Measurements from ENCODE around the gene NOL7. TPM values are rescaled to one million over a fixed set of nuclear protein-coding genes. Genes with fewer than 3 reads are reported as not detected.
A peak's percentile ranks its signal among the peaks of the same experiment; 100 is the strongest.

The NOL7 gene
- total RNA-seq, 8 experiments from 2014 or later, result 56.1 to 80.4 (median 66.7) TPM

DNA sequence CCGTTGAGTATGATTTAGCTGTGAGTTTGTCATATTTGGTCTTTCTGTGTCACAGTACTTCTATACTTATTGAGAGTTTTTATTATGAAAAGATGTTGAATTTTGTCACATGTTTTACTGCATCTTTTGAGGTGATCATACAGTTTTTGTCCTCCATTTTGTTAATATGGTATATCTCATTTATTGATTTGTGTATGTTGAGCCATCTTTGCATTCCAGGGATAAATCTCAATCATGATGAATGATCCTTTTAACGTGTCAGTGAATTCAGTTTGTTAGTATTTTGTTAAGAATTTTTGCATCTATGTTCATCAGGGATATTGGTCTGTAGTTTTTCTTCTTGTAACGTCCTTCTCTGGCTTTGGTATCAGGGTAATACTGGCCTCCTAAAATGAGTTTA lies 37.2 kb upstream of the NOL7 start:
- WGBS, 10 experiments, result 64 to 100% (median 99%) methylated on average over 1 to 3 of the region's 3 CpGs
- peaks cover 5 to 6% of the 10 kb centered on the region in 2 donors for H3K4me1 ChIP-seq (replicated peaks in 1 of 2)
- ATAC-seq (replicated peaks in 6 of 8), result no peak
- no peak overlapping the region for H3K4me3 ChIP-seq
- in situ Hi-C loops (cut with MboI; ENCODE audit: low pct_unique_long_range_greater_than_20kb in 2 of 9, low sequenced_read_pairs in 9 of 9, unreplicated experiment in 9 of 9), result loop anchor here in 1 of 9 experiments (10.0 kb wide), 1 partner anchor 233 kb away; no protein-coding TSS in a partner anchor
- no peak overlapping the region for H3K27ac ChIP-seq

DNA sequence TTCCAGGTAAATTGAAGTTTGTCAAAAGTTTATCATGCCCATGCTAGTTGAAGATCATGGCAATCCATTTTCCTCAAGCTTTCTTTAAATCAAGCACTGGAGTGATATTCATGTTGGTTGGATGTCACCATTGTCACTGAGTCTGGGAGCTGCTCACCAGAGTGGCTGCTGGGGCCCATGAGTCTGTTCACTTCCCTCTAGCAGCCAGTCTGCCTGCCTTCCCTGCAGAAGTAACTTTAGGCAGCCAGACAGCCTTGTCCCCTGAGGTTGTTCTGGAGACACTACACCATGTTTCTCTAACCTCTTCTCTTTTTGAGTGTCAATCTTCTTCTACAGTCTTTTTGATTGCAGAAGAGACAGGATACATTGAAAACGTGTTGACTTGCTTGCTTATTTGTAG lies 35.2 kb upstream of the NOL7 start:
- in situ Hi-C loops (cut with MboI; ENCODE audit: low pct_unique_long_range_greater_than_20kb in 2 of 9, low sequenced_read_pairs in 9 of 9, unreplicated experiment in 9 of 9), result loop anchor here in 1 of 9 experiments (10.0 kb wide), 1 partner anchor 235 kb away; no protein-coding TSS in a partner anchor
- ATAC-seq (replicated peaks in 6 of 8), result no peak
- 0 to 71% (median 50%) methylated on average over 1 of the region's 1 CpG; no CpG with 5 or more reads in 3 of the 10 experiments for WGBS, 10 experiments

DNA sequence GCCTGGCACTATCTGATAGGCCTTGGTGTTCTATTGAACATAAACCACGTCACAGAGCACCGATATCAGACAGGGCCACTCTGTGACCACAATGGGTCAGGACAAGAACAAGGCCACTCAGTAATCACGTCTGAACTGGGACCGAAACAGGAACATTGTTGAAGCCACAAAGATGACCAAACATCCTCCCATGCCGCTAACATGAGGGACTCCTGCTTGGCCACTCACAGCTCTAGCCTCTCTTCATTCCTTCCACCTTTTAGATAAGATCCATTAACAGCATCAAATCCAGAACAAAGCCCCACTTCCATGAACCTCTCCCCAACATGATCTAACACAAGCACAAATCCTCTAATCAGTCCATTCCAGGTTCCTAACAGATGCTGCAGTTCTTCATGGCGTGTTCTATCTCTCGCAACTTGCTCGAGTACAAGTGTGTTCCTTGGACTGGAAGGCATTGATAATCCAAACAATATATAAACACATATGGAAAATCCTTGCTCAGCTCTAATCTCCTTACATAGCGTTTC lies 33.4 kb upstream of the NOL7 start:
- H3K4me1 ChIP-seq (replicated peaks in 1 of 2), result no peaks in the 10 kb centered on the region
- in situ Hi-C loops (cut with MboI; ENCODE audit: low pct_unique_long_range_greater_than_20kb in 2 of 9, low sequenced_read_pairs in 9 of 9, unreplicated experiment in 9 of 9), result no loop called here
- H3K4me3 ChIP-seq, result no peak overlapping the region
- no peak overlapping the region for H3K27ac ChIP-seq
- 80 to 100% (median 93%) methylated on average over 2 to 9 of the region's 9 CpGs for WGBS, 10 experiments
- no peak for ATAC-seq (replicated peaks in 6 of 8)

More for the DNA sequence above, 35.2 kb upstream of the NOL7 start:
- Histone ChIP-seq H3K4me1 (replicated peaks in 1 of 2) (peaks cover 0 to 3% of the 10 kb centered on the region in 2 donors), H3K4me3 (no peak overlapping the region), H3K27ac (no peak overlapping the region)

DNA sequence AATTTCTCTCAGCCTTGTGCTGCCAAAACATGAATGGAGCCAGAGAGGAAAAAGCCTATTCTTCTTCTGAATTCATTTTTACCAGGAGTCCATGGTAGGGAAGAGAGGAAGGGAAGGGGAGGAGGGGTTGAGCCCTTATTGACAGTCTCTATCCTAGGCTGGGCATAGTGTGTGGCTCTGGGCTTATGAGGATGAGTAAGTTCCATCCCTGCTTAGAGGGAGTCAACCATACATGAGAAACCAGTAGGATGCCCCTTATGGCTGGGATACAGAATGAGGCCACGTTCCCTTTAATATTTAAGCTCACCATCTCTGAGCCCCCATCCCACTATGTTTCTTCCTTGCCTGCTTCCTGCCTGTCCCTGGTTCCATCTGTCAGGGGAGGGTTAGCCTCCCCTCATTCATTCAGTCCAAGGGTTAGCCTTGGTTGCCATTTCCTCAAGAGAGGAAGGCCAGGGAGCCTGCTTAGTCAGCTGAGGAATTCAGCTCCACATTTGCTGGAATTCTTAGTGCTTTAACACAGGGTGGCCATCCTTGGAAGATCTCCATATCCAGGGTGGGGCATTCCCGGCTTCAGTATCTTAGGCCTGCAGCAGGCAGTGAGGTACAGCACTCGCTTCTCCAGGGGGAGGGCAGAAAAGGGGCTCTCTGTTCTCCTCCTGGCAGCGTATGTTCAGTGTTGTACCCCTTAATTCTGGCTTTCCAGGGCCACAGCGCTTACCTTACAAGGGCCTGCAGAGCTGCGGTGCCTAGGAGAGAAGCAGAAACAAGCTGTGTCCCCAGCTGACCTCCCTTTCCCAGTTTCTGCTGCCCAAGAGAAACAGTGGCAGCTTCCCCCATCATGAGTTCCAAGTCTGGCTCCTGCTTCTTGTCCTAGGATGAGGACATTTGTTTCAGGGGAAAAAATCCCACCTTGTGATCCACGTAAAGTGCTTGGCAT lies 28.3 kb upstream of the NOL7 start:
- peak in 2 of 8 experiments; percentile 90 to 99 for ATAC-seq (replicated peaks in 6 of 8)
- 50 to 100% (median 91%) methylated on average over 1 to 3 of the region's 7 CpGs; no CpG with 5 or more reads in 4 of the 10 experiments for WGBS, 10 experiments
- Histone ChIP-seq H3K27ac (no peak overlapping the region), H3K4me1 (replicated peaks in 1 of 2) (no peaks in the 10 kb centered on the region), H3K4me3 (no peak overlapping the region)
- in situ Hi-C loops (cut with MboI; ENCODE audit: low pct_unique_long_range_greater_than_20kb in 2 of 9, low sequenced_read_pairs in 9 of 9, unreplicated experiment in 9 of 9), result no loop called here

DNA sequence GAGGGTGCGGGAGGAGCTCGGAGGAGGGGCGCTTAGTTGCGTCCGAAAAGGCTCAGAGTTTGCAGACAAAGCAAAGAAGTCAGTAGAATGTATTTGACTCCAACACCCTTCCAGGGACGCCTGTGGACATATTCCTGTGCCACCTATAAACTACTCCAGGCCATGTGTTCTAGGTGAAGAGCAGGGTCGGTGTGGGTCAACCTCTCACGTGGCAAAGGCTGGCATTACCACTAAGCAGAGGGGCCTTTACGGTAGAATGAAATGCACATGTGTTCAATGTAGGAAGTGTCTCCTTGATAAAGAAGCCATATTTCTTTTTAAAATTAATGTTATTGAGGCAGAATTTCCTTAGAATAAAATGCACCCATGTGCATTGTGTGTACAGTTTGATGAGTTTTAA lies 25.3 kb upstream of the NOL7 start:
- Histone ChIP-seq H3K27ac (no peak overlapping the region), H3K4me1 (replicated peaks in 1 of 2) (no peaks in the 10 kb centered on the region), H3K4me3 (no peak overlapping the region)
- in situ Hi-C loops (cut with MboI; ENCODE audit: low pct_unique_long_range_greater_than_20kb in 2 of 9, low sequenced_read_pairs in 9 of 9, unreplicated experiment in 9 of 9), result no loop called here
- 79 to 100% (median 94%) methylated on average over 1 to 7 of the region's 9 CpGs; no CpG with 5 or more reads in 4 of the 10 experiments for WGBS, 10 experiments
- no peak for ATAC-seq (replicated peaks in 6 of 8)

DNA sequence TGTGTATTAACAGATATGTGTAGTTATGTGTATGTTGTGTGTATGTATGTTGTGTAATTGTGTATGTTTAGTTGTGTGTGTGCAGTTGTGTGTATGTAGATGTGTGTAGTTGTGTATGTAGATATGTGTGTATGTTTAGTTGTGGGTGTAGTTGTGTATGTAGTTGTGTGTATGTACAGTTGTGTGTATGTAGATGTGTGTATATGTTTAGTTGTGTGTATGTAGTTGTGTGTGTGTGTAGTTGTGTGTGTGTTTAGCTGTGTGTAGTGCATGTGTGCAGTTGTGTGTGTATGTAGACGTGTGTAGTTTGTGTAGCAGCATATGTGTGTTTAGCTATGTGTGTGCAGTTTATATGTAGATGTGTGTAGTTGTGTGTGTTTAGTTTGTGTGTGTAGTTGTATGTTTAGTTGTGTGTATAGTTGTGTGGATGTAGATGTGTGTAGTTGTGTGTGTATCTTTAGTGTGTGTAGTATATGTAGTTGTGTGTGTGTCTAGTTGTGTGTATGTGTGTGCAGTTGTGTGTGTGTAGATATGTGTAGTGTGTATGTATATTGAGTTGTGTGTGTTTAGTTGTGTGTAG lies 24.5 kb upstream of the NOL7 start:
- H3K4me1 ChIP-seq (replicated peaks in 1 of 2), result no peaks in the 10 kb centered on the region
- in situ Hi-C loops (cut with MboI; ENCODE audit: low pct_unique_long_range_greater_than_20kb in 2 of 9, low sequenced_read_pairs in 9 of 9, unreplicated experiment in 9 of 9), result no loop called here
- H3K4me3 ChIP-seq, result no peak overlapping the region
- WGBS, 10 experiments, result no CpG with 5 or more reads among the region's 1 CpG
- no peak for ATAC-seq (replicated peaks in 6 of 8)
- H3K27ac ChIP-seq, result no peak overlapping the region

DNA sequence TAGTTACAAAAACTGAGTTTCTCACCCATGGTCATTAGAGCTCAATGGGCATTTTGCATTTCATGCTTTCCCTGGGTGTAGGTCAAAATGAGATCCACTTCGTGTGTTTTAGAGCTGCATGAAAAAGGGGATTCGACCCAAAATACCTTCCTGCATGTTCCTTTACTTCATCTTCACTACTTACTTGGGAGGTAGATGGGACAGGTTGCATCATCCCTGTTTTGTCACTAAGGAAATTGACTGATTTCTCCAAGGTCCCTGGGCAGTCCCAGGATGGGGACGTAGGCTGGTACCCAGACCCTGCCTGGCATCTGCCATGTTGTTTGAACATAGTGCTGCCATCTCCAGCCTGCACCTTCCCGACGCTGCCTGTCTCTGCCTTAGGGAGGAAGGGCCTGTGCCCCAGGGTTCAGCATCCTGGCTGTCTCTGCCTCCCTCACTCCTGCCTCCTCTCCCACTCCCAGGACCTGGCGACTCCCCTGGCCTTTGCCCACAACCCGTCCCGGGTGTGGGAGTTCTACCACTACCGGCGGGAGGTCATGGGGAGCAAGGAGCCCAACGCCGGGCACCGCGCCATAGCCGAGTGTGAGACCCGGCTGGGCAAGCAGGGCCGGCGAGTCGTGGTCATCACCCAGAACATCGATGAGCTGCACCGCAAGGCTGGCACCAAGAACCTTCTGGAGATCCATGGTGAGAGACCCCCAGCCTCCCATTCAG lies 23.8 kb upstream of the NOL7 start:
- Histone ChIP-seq H3K27ac (no peak overlapping the region), H3K4me3 (no peak overlapping the region), H3K4me1 (replicated peaks in 1 of 2) (no peaks in the 10 kb centered on the region)
- 79 to 100% (median 100%) methylated on average over 1 to 3 of the region's 21 CpGs; no CpG with 5 or more reads in 5 of the 10 experiments for WGBS, 10 experiments
- in situ Hi-C loops (cut with MboI; ENCODE audit: low pct_unique_long_range_greater_than_20kb in 2 of 9, low sequenced_read_pairs in 9 of 9, unreplicated experiment in 9 of 9), result no loop called here
- no peak for ATAC-seq (replicated peaks in 6 of 8)

DNA sequence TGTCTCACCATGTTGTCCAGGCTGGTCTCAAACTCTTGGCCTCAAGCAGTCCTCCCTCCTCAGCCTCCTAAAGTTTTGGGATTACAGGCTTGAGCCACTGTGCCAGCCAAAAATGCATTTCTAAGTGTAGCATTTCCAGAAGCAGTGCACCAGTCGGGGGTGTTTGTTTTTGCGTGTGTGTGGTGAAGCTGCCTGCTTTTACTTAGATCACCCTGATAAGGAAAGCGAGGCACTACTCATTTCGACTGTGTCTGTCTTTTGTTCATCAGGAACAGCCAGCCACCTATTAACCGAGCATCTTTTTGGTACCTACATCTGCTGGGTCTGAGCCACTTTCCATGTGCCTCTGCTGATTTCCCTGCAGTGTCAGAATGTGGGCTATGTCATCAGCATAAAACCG lies 22.0 kb upstream of the NOL7 start:
- 60 to 100% (median 86%) methylated on average over 1 to 6 of the region's 6 CpGs; no CpG with 5 or more reads in 3 of the 10 experiments for WGBS, 10 experiments
- Histone ChIP-seq H3K4me1 (replicated peaks in 1 of 2) (no peaks in the 10 kb centered on the region), H3K27ac (no peak overlapping the region), H3K4me3 (no peak overlapping the region)
- no peak for ATAC-seq (replicated peaks in 6 of 8)
- in situ Hi-C loops (cut with MboI; ENCODE audit: low pct_unique_long_range_greater_than_20kb in 2 of 9, low sequenced_read_pairs in 9 of 9, unreplicated experiment in 9 of 9), result no loop called here

DNA sequence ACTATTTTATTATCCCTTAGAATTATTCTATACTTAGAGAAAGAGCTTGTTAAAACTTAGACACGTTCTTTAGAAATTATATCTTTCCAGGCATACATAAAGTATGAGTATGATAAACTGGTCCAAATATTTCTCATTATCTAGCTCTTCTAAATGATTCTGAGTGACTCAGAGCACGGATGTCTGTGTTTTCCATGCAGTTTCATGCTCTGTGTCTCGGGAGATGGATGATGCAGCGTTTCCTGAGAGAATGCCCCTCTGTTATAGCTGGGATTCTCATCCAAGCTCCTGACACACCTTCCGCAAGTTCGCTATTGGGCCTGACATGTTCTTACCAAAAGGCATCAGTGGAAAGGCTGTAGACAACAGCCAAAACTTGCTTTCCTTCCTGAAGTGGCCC lies 21.4 kb upstream of the NOL7 start:
- WGBS, 10 experiments, result 38 to 94% (median 84%) methylated on average over 1 to 5 of the region's 6 CpGs; no CpG with 5 or more reads in 3 of the 10 experiments
- Histone ChIP-seq H3K4me1 (replicated peaks in 1 of 2) (no peaks in the 10 kb centered on the region), H3K4me3 (no peak overlapping the region), H3K27ac (no peak overlapping the region)
- ATAC-seq (replicated peaks in 6 of 8), result peak in 1 of 8 experiments; percentile 43
- in situ Hi-C loops (cut with MboI; ENCODE audit: low pct_unique_long_range_greater_than_20kb in 2 of 9, low sequenced_read_pairs in 9 of 9, unreplicated experiment in 9 of 9), result no loop called here

DNA sequence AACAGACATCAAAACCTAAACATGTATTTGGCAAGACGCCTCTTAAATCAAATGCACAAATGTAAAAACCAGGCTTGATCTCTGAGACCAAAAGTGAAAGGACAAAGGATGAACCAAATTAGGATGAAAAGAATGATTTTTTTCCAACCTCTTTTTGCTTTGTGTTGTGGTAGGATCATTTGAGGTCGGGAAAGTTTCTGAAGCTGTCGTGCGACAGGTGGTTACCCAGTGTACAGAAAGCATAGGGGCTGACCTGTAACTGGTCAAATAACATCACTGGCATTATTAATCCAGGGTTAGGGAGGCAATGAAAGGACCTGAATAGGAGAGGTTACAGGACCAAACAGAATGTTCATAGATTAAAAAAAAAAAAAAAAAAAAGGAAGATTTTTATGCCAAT lies 18.1 kb upstream of the NOL7 start:
- in situ Hi-C loops (cut with MboI; ENCODE audit: low pct_unique_long_range_greater_than_20kb in 2 of 9, low sequenced_read_pairs in 9 of 9, unreplicated experiment in 9 of 9), result no loop called here
- Histone ChIP-seq H3K4me3 (no peak overlapping the region), H3K27ac (no peak overlapping the region), H3K4me1 (replicated peaks in 1 of 2) (no peaks in the 10 kb centered on the region)
- no peak for ATAC-seq (replicated peaks in 6 of 8)
- WGBS, 10 experiments, result 77 to 100% (median 90%) methylated on average over 3 to 4 of the region's 4 CpGs

DNA sequence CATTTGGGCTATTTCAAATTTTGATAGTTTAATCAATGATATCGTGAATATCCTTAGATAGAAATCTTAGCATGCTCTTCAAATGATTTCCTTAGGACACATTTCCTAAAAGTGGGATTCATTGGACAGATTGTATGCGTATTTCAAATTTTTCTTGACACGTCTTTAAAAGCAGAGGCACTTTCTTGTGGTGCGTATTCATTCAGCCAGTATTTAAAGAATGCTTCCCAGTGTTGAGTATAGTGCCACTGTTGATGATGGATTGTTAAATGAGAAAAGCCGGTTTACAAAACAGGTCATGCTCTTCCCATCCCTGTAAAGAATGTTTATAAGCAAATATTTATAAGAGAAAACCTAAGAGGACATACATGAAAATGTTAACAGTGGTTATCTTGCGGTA lies 15.1 kb upstream of the NOL7 start:
- 86 to 100% (median 91%) methylated on average over 1 to 6 of the region's 6 CpGs for WGBS, 10 experiments
- no peak for ATAC-seq (replicated peaks in 6 of 8)

DNA sequence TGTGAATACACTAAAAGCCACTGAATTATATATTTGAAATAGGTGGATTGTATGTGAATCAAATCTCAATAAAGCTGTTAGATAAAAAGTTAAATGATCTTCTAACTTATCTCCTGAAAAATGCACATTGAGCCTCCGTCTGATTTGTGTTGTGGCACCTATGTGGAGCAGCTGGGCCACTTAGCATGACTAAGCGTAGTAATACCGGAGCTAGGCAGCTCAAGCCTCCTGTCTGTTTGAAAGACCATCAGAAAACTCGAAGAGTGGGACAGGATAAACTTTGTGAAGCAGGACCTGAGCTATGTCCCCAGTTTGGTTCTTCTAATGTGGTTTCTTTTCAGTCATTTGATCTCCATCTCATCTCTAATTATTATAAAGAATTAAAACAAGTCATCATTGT lies 11.0 kb upstream of the NOL7 start:
- WGBS, 10 experiments, result 50 to 100% (median 86%) methylated on average over 1 to 4 of the region's 4 CpGs; no CpG with 5 or more reads in 1 of the 10 experiments
- in situ Hi-C loops (cut with MboI; ENCODE audit: low pct_unique_long_range_greater_than_20kb in 2 of 9, low sequenced_read_pairs in 9 of 9, unreplicated experiment in 9 of 9), result no loop called here
- no peak for ATAC-seq (replicated peaks in 6 of 8)

More for the DNA sequence above, 15.1 kb upstream of the NOL7 start:
- no peaks in the 10 kb centered on the region for H3K4me1 ChIP-seq (replicated peaks in 1 of 2)
- H3K27ac ChIP-seq, result no peak overlapping the region
- no peak overlapping the region for H3K4me3 ChIP-seq
- in situ Hi-C loops (cut with MboI; ENCODE audit: low pct_unique_long_range_greater_than_20kb in 2 of 9, low sequenced_read_pairs in 9 of 9, unreplicated experiment in 9 of 9), result no loop called here

More for the DNA sequence above, 11.0 kb upstream of the NOL7 start:
- H3K27ac ChIP-seq, result no peak overlapping the region
- H3K4me1 ChIP-seq (replicated peaks in 1 of 2), result no peaks in the 10 kb centered on the region
- no peak overlapping the region for H3K4me3 ChIP-seq

Measured in motor neuron (in vitro differentiated cells).